Brain microvascular endothelial cell (primary cell): Measurements from ENCODE around the gene KEAP1.

ENCODE experiments used
- DNase-seq: peaks from one replicate; pipeline ENCODE4 v3.0.0-alpha.2; 2020
- H3K27ac ChIP-seq: fragments of 250-450 bp; sonication (Bioruptor Pico); 2 replicates; pipeline ENCODE4 v1.5.1; 2020; ENCODE audit warnings: mild to moderate bottlenecking, moderate library complexity
- H3K27me3 ChIP-seq: fragments of 250-450 bp; sonication (Bioruptor Pico); replicated peaks from 2 replicates; pipeline ENCODE4 v1.5.1; 2020; ENCODE audit warnings: mild to moderate bottlenecking
- H3K36me3 ChIP-seq: fragments of 250-450 bp; sonication (Bioruptor Pico); replicated peaks from 2 replicates; pipeline ENCODE4 v1.5.1; 2020; ENCODE audit warnings: mild to moderate bottlenecking
- H3K4me3 ChIP-seq: 2 replicates; pipeline ENCODE4 v1.5.1; 2011; ENCODE audit warnings: low read depth, mild to moderate bottlenecking, control low read depth, low read length, moderate library complexity
- in situ Hi-C: cut with HindIII; loops from 2 replicates; pipeline ENCODE4 v1.10.0; 2017; ENCODE audit warnings: low sequenced_read_pairs, low pct_ligation_motif_present
- TF ChIP-seq, protein P1 (sequence below): IDR thresholded peaks from 2 replicates; pipeline ENCODE4 v1.5.1; 2011; ENCODE audit warnings: low read depth, mild to moderate bottlenecking, moderate library complexity, low read length, control low read depth, inconsistent platforms; ENCODE audit errors: missing control alignments

KEAP1 gene

DNA sequence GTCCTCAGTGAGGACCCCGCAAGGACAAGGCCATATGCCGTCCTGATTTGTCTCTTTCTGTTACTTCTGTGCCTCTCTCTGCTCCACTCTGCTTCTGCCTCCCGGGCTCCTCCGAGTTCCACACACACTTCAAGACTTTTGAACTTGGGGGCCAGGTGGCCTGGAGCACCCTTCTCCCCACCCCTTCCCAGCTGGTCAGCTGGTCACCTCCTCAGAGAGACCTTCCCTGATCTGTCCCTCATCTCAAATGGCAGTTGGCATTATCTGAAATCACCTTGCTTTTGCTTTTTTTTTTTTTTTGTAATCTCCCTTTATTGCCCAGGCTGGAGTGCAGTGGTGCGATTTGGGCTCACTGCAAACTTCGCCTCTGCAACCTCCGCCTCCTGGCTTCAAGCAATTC, 16.3 kb upstream of the KEAP1 start:
- TF ChIP-seq, protein P1, sequence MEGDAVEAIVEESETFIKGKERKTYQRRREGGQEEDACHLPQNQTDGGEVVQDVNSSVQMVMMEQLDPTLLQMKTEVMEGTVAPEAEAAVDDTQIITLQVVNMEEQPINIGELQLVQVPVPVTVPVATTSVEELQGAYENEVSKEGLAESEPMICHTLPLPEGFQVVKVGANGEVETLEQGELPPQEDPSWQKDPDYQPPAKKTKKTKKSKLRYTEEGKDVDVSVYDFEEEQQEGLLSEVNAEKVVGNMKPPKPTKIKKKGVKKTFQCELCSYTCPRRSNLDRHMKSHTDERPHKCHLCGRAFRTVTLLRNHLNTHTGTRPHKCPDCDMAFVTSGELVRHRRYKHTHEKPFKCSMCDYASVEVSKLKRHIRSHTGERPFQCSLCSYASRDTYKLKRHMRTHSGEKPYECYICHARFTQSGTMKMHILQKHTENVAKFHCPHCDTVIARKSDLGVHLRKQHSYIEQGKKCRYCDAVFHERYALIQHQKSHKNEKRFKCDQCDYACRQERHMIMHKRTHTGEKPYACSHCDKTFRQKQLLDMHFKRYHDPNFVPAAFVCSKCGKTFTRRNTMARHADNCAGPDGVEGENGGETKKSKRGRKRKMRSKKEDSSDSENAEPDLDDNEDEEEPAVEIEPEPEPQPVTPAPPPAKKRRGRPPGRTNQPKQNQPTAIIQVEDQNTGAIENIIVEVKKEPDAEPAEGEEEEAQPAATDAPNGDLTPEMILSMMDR, result no peak
- H3K27me3 ChIP-seq, result peaks cover 4% of the 10 kb centered on the region
- no peak overlapping the region for H3K27ac ChIP-seq
- no peak overlapping the region for H3K4me3 ChIP-seq
- in situ Hi-C loops, result no loop called here
- no peak for DNase-seq
- no peaks in the 10 kb centered on the region for H3K36me3 ChIP-seq

- TF ChIP-seq, protein P1, result no peak
- no peak for DNase-seq
- Histone ChIP-seq H3K27me3 (peaks cover 4% of the 10 kb centered on the region), H3K36me3 (no peaks in the 10 kb centered on the region), H3K27ac (no peak overlapping the region), H3K4me3 (peak overlapping the region; percentile 49)
- in situ Hi-C loops, result no loop called here
Measured at GRCh38 chr19:10518444-10519361, 15.5 kb upstream of the KEAP1 start.

DNA sequence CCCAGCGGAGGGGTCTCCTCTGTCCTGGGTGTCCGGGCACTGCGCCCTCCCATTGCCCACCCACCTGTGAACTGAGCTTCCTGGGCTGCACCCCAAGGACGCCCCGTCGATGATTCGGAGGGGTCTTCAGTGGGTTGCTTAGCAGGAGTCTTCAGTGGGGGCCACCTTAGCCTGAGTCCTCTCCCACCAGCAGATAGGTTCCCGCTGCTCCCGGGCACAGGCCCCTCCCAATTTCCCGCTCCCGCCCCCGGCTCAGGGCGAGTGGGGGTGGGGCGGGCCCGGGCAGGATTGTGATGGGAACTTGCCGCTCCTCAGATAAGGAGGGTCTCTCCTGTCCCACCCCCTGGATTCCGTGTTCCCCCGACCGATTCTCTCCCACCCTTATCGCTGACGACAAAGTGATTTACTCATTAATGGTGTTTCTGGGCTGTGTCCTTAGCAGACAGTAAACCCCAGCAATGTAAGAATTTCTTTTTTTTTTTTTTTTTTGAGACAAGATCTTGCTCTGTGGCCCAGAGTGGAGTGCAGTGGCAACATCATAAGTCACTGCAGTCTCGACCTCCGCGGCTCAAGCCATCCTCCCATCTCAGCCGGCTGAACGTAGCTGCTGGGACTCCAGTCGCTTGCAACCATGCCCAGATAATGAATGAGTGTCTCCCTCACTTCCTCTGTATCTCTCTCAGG, 14.7 kb upstream of the KEAP1 start:
- H3K36me3 ChIP-seq, result no peaks in the 10 kb centered on the region
- H3K27ac ChIP-seq, result no peak overlapping the region
- H3K27me3 ChIP-seq, result peaks cover 4% of the 10 kb centered on the region
- H3K4me3 ChIP-seq, result peak overlapping the region; percentile 49
- in situ Hi-C loops, result no loop called here
- TF ChIP-seq, protein P1, result no peak
- DNase-seq, result peak; percentile 16

DNA sequence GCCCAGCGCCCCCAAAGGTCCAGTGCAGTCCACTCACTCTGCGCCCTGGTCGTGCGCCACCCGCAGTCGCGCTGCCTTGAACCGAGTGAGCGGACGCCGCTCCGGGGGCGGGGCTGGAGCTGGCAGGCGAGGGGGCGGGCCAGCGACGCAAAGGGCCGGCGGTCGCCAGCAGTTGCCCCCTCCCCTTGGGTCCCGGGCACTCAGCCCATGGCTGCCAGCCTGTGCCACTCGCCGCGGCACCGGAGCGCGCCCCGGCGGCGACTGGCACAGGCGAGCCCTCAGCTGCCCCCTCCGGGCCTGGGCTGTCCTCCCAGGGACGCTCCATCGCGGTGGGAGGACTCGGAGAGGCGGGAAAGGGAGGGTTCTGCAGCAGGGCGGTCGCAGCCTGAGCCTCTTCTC, 14.2 kb upstream of the KEAP1 start, which contains the start of gene S1PR5:
Gene S1PR5 (minus strand): TSS at position 87 of the 399 bp plus-strand sequence. CDS start 2,436 bp downstream, outside the sequence.
- Histone ChIP-seq H3K27ac (no peak within 1 kb of the TSS), H3K36me3 (no peaks in the 10 kb centered on the region), H3K27me3 (peaks cover 4% of the 10 kb centered on the region), H3K4me3 (peak within 1 kb of the TSS; percentile 49)
- TF ChIP-seq, protein P1, result no peak
- in situ Hi-C loops, result no loop called here
- DNase-seq, result no peak

DNA sequence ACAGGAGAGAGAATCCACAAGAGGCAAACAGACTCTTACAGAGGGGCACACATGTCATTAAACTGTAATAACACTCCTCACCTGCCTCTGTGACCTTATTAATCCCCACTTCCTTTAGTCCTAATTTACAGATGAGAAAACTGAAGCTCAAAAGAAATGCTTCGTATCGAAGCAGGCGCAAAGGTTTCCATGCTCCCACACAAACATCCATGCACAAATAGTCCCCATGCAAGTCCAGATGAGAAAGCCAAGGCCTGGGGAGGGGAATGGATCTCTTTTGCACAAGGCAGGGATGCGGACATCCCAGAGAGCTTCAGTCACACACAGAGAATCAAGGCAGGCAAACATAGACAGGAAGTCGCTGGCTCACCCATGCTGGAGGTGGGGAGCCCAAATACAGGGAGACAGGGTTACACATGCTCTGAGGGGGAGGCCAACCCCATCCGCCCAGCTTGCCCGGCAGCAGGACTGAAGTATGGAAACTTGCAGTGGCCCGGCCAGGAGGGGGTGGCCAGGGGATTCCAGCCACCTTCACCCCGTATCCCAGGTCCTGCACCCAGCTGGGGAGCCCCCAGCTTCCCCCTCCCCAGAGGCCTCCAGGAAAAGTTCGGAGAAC, 13.6 kb upstream of the KEAP1 start:
- peaks cover 4% of the 10 kb centered on the region for H3K27me3 ChIP-seq
- TF ChIP-seq, protein P1, result no peak
- peak; percentile 3 for DNase-seq
- in situ Hi-C loops, result no loop called here
- no peaks in the 10 kb centered on the region for H3K36me3 ChIP-seq
- H3K4me3 ChIP-seq, result peak overlapping the region; percentile 49
- no peak overlapping the region for H3K27ac ChIP-seq
